H9 (cell line): ENCODE data around the gene PTPRN2. TPM values are rescaled to one million over a fixed set of nuclear protein-coding genes. Genes with fewer than 3 reads are reported as not detected.

ENCODE experiments used
- DNase-seq: peaks from one replicate; pipeline ENCODE4 v3.0.0-alpha.2; 2017
- H2AFZ ChIP-seq: one replicate; pipeline ENCODE4 v1.6.1; 2013; ENCODE audit warnings: mild to moderate bottlenecking, low read length, control low read depth, moderate library complexity
- H2AK5ac ChIP-seq: 2 replicates; pipeline ENCODE4 v1.6.1; 2013; ENCODE audit warnings: low read length, control low read depth, mixed read lengths; ENCODE audit not compliant: insufficient read length
- H2BK120ac ChIP-seq: one replicate; pipeline ENCODE4 v1.6.1; 2013; ENCODE audit warnings: low read depth, mild to moderate bottlenecking, low read length, control low read depth, inconsistent platforms; ENCODE audit not compliant: poor library complexity, severe bottlenecking
- H2BK12ac ChIP-seq: 2 replicates; pipeline ENCODE4 v1.6.1; 2013; ENCODE audit warnings: low read length, control low read depth, mixed read lengths, low read depth; ENCODE audit not compliant: insufficient read length
- H2BK15ac ChIP-seq: 2 replicates; pipeline ENCODE4 v1.6.1; 2013; ENCODE audit warnings: low read depth, low read length, control low read depth
- H2BK20ac ChIP-seq: one replicate; pipeline ENCODE4 v1.6.1; 2013; ENCODE audit warnings: low read depth, mild to moderate bottlenecking, low read length, control low read depth, inconsistent platforms; ENCODE audit not compliant: poor library complexity, severe bottlenecking
- H2BK5ac ChIP-seq: 2 replicates; pipeline ENCODE4 v1.6.1; 2013; ENCODE audit warnings: low read length, control low read depth, mixed read lengths; ENCODE audit not compliant: insufficient read length
- H3K14ac ChIP-seq: 2 replicates; pipeline ENCODE4 v1.6.1; 2013; ENCODE audit warnings: low read length, control low read depth; ENCODE audit not compliant: insufficient read depth
- H3K18ac ChIP-seq: 2 replicates; pipeline ENCODE4 v1.6.1; 2013; ENCODE audit warnings: low read depth, mild to moderate bottlenecking, mixed read lengths, low read length, control low read depth; ENCODE audit not compliant: insufficient read length
- H3K23ac ChIP-seq: 2 replicates; pipeline ENCODE4 v1.6.1; 2013; ENCODE audit warnings: low read length, control low read depth, mixed read lengths, low read depth; ENCODE audit not compliant: insufficient read length
- H3K23me2 ChIP-seq: 2 replicates; pipeline ENCODE4 v1.6.1; 2013; ENCODE audit warnings: low read depth, mild to moderate bottlenecking, mixed read lengths, low read length, control low read depth; ENCODE audit not compliant: insufficient read length, poor library complexity, severe bottlenecking
- H3K27ac ChIP-seq: 2 replicates; pipeline ENCODE4 v1.5.1; 2013; ENCODE audit warnings: low read length, control low read depth, mixed read lengths, low read depth; ENCODE audit not compliant: insufficient read length
- H3K27me3 ChIP-seq: 2 replicates; pipeline ENCODE4 v1.6.1; 2013; ENCODE audit warnings: low read length, control low read depth, inconsistent platforms; ENCODE audit not compliant: insufficient read depth
- H3K4ac ChIP-seq: 2 replicates; pipeline ENCODE4 v1.6.1; 2013; ENCODE audit warnings: low read depth, mild to moderate bottlenecking, control low read depth, inconsistent platforms, low read length, moderate library complexity
- H3K4me1 ChIP-seq: 2 replicates; pipeline ENCODE4 v1.6.1; 2013; ENCODE audit warnings: low read length, control low read depth, inconsistent platforms; ENCODE audit not compliant: insufficient read depth
- H3K4me2 ChIP-seq: 2 replicates; pipeline ENCODE4 v1.6.1; 2013; ENCODE audit warnings: low read length, control low read depth, mixed read lengths; ENCODE audit not compliant: insufficient read length, insufficient read depth
- H3K56ac ChIP-seq: 2 replicates; pipeline ENCODE4 v1.6.1; 2013; ENCODE audit warnings: low read depth, mild to moderate bottlenecking, mixed read lengths, low read length, control low read depth; ENCODE audit not compliant: insufficient read length
- H3K79me1 ChIP-seq: 2 replicates; pipeline ENCODE4 v1.6.1; 2013; ENCODE audit warnings: low read depth, mild to moderate bottlenecking, moderate library complexity, low read length, control low read depth, inconsistent platforms; ENCODE audit not compliant: insufficient read depth, poor library complexity, severe bottlenecking
- H3K79me2 ChIP-seq: 2 replicates; pipeline ENCODE4 v1.6.1; 2013; ENCODE audit warnings: low read length, control low read depth, inconsistent platforms; ENCODE audit not compliant: insufficient read depth
- H3K9ac ChIP-seq: 2 replicates; pipeline ENCODE4 v1.6.1; 2013; ENCODE audit warnings: low read length, control low read depth, mixed read lengths; ENCODE audit not compliant: insufficient read length; ENCODE audit errors: extremely low read depth
- H3K9me3 ChIP-seq: one replicate; pipeline ENCODE4 v1.6.1; 2013; ENCODE audit warnings: low read depth, low read length, inconsistent platforms; ENCODE audit not compliant: control insufficient read depth
- H3T11ph ChIP-seq: one replicate; pipeline ENCODE4 v1.6.1; 2013; ENCODE audit warnings: mild to moderate bottlenecking, low read length, control low read depth, inconsistent platforms
- H4K20me1 ChIP-seq: one replicate; pipeline ENCODE4 v1.6.1; 2013; ENCODE audit not compliant: control insufficient read depth, insufficient read length, insufficient read depth
- H4K5ac ChIP-seq: 2 replicates; pipeline ENCODE4 v1.6.1; 2013; ENCODE audit warnings: low read depth, mild to moderate bottlenecking, mixed read lengths, low read length, control low read depth; ENCODE audit not compliant: insufficient read length
- H4K8ac ChIP-seq: replicated peaks from 2 replicates; pipeline ENCODE4 v1.6.1; 2013; ENCODE audit warnings: low read length, control low read depth, mixed read lengths, low read depth; ENCODE audit not compliant: insufficient read length
- H4K91ac ChIP-seq: 2 replicates; pipeline ENCODE4 v1.6.1; 2013; ENCODE audit warnings: low read depth, mild to moderate bottlenecking, moderate library complexity, mixed read lengths, low read length, control low read depth; ENCODE audit not compliant: insufficient read length
- H3K27ac Mint-ChIP-seq, 3 experiments: 2 replicates in 2 of 3; 3 replicates in 1 of 3; pipeline ENCODE4 v1.8.0; 2020 to 2021; ENCODE audit warnings: mixed read lengths in 3 of 3, mild to moderate bottlenecking in 1 of 3, moderate library complexity in 1 of 3
- H3K27me3 Mint-ChIP-seq: 2 replicates; pipeline ENCODE4 v1.8.0; 2021; ENCODE audit warnings: low read depth, mild to moderate bottlenecking, moderate library complexity, mixed read lengths
- H3K36me3 Mint-ChIP-seq, 3 experiments: 2 replicates in 2 of 3; 3 replicates in 1 of 3; pipeline ENCODE4 v1.8.0; 2020 to 2021; ENCODE audit warnings: low read depth in 3 of 3, mixed read lengths in 3 of 3; ENCODE audit not compliant: insufficient read depth in 1 of 3
- H3K4me1 Mint-ChIP-seq, 2 experiments: 2 replicates each; pipeline ENCODE4 v1.8.0; 2020; ENCODE audit warnings: mixed read lengths in 2 of 2
- H3K4me3 Mint-ChIP-seq, 2 experiments: 2 replicates in 1 of 2; 3 replicates in 1 of 2; pipeline ENCODE4 v1.8.0; 2020 to 2021; ENCODE audit warnings: mild to moderate bottlenecking in 2 of 2, mixed read lengths in 2 of 2, moderate library complexity in 1 of 2
- H3K9me3 Mint-ChIP-seq, 2 experiments: 2 replicates in 1 of 2; 3 replicates in 1 of 2; pipeline ENCODE4 v1.8.0; 2020; ENCODE audit warnings: mild to moderate bottlenecking in 2 of 2, mixed read lengths in 2 of 2, moderate library complexity in 1 of 2
- CTCF ChIP-seq: fragments of 200-600 bp; sonication (generic); conservative IDR thresholded peaks from 3 replicates; pipeline ENCODE4 v1.8.0; 2021; ENCODE audit warnings: antibody characterized with exemption, mild to moderate bottlenecking
- WGBS: extraction: QIAGEN DNeasy Blood & Tissue Kit; methylation state at CpG from one replicate; pipeline ENCODE4 v1.1.7; 2013; ENCODE audit warnings: missing lambda C conversion rate, low lambda C conversion rate, mixed read lengths; ENCODE audit not compliant: insufficient read length; ENCODE audit errors: extremely low coverage; 5-methylcytosine and 5-hydroxymethylcytosine counted together
- total RNA-seq: library from RNA; stranded (reverse); gene quantifications from 2 replicates; pipeline ENCODE4 v1.2.1, GENCODE V29; 2021

PTPRN2 gene
- total RNA-seq, 1 experiment from 2014 or later: 5.2 TPM

- Histone ChIP-seq H3K27me3 (no peaks in the 10 kb centered on the region), H3K4me2 (no peak overlapping the region), H4K8ac (no peak overlapping the region), H2BK15ac (no peak overlapping the region), H4K5ac (no peak overlapping the region), H3K56ac (no peak overlapping the region), H3K79me2 (no peaks in the 10 kb centered on the region), H2AK5ac (no peak overlapping the region), H4K91ac (no peak overlapping the region), H3K9me3 (no peaks in the 10 kb centered on the region), H3K4me1 (no peaks in the 10 kb centered on the region), H2BK20ac (no peak overlapping the region), H3K27ac (no peak overlapping the region), H2AFZ (no peak overlapping the region), H3K23ac (no peak overlapping the region), H3K9ac (no peak overlapping the region), H4K20me1 (no peaks in the 10 kb centered on the region), H2BK5ac (no peak overlapping the region), H3K4ac (no peak overlapping the region), H2BK120ac (no peak overlapping the region), H3K23me2 (no peaks in the 10 kb centered on the region), H3K79me1 (no peaks in the 10 kb centered on the region), H3K14ac (no peak overlapping the region), H3K18ac (no peak overlapping the region), H3T11ph (no peak overlapping the region), H2BK12ac (no peak overlapping the region)
- no CpG with 5 or more reads among the region's 17 CpGs for WGBS
- no peak overlapping the region for H3K27ac Mint-ChIP-seq
- no peak for TF ChIP-seq CTCF
- H3K9me3 Mint-ChIP-seq: peaks cover 0 to 6% of the 10 kb centered on the region in 2 experiments; a peak in 2 of 5 replicates
- H3K27me3 Mint-ChIP-seq: peaks cover 8% of the 10 kb centered on the region
- peaks cover 0 to 2% of the 10 kb centered on the region in 2 experiments; a peak in 1 of 4 replicates for H3K4me1 Mint-ChIP-seq
- no peak for DNase-seq
- no peaks in the 10 kb centered on the region; a peak in 3 of 7 replicates for H3K36me3 Mint-ChIP-seq
- no peak overlapping the region for H3K4me3 Mint-ChIP-seq
These were observed 662.2 kb downstream of the PTPRN2 start for GRCh38 chr7:157925383-157925875.
